SK-N-MC (cell line): ENCODE data around the gene CCDC69.

Experiments used
- EZH2 ChIP-seq: fragments of 200-600 bp; sonication (generic); IDR thresholded peaks from one replicate; pipeline ENCODE4 v1.6.1; 2017; ENCODE audit warnings: antibody characterized with exemption
- FOXP2 ChIP-seq: optimal IDR thresholded peaks from 2 replicates; pipeline ENCODE3; 2011; ENCODE audit warnings: mild to moderate bottlenecking, moderate library complexity; ENCODE audit not compliant: insufficient read depth; ENCODE audit errors: extremely low read length, control extremely low read depth
- POLR2AphosphoS5 ChIP-seq: IDR thresholded peaks from 2 replicates; pipeline ENCODE4 v1.6.1; 2012; ENCODE audit warnings: mild to moderate bottlenecking, low read depth, low read length, borderline replicate concordance

DNA sequence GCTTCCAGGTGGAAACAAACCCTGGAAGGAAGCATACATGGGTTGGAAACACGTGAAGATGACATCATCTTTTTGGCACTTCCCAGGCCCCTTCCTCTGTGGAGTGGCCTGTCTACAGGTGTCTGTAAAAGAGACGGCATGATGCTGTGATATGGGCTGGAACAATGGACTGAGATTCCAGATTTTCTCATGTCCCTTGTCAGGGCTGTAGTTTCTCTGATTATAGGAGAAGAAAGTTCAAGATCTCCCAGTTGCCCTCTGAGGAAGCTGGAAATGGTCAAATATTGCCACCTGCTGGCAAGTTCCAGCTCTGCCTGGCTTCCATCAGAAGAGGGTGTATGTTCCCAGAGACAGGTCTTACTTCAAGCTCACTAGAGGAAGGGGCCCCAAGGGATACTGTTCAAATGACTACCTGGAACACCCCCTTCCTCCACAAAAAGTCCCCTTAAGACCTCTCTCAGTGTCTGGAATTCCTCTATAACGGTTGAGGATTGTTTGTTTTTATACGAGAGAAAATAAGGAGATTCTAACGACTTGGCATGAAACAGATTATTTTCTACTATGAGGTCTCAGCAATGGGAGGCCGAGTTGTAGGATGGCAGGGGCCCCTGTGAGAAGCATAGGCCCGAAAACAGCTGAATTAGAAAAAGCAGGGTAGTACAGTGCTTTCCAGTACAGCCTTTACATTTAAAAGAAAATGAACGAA lies 59.1 kb downstream of the CCDC69 start:
- TF ChIP-seq EZH2: no peak
- no peak for TF ChIP-seq POLR2AphosphoS5
- no peak for TF ChIP-seq FOXP2
